ENCODE measurements around the gene SEMA4A. TPM values are rescaled to one million over a fixed set of nuclear protein-coding genes. Genes with fewer than 3 reads are reported as not detected.
A peak's percentile ranks its signal among the peaks of the same experiment; 100 is the strongest.
"Not testable (repeated sequence)": the region's sequence is repeated elsewhere in the genome, so short reads cannot be mapped to it uniquely, and the experiment has no call there.

SEMA4A gene
- total and polyA plus RNA-seq, 9 donors = 2.1 to 9.0 (median 3.7) TPM

- intact Hi-C loops (cut with DNase I) = no loop called here
- H3K27ac ChIP-seq = peak within 1 kb of the TSS; percentile 89 to 98
- no peaks in the 10 kb centered on the region for H3K36me3 ChIP-seq
- no peaks in the 10 kb centered on the region for H3K9me3 ChIP-seq
- peak; percentile 95 to 97 (median 96) for DNase-seq
- H3K4me3 ChIP-seq = peak within 1 kb of the TSS; percentile 59
- no peaks in the 10 kb centered on the region for H3K27me3 ChIP-seq
- peaks cover 5% of the 10 kb centered on the region for H3K4me1 ChIP-seq (ENCODE audit: insufficient read depth)
- 1% methylated on average over 54 to 61 of the region's 61 CpGs for WGBS, 3 donors
- TF ChIP-seq CTCF (IDR thresholded peaks at IDR 0.05) = no peak
- TF ChIP-seq EP300 (IDR thresholded peaks at IDR 0.05) = peak; percentile 65
- peak; percentile 65 for TF ChIP-seq POLR2A (IDR thresholded peaks at IDR 0.05)
Measured at GRCh38 chr1:156212833-156213643, 59.7 kb downstream of the SEMA4A start, which contains the start of gene PMF1. Gene PMF1 (plus strand): TSS chr1:156213007. CDS start chr1:156213016, 9 bp downstream.

GRCh38 chr1:156213644-156213966 is 60.2 kb downstream of the SEMA4A start:
- peak overlapping the region; percentile 89 to 98 for H3K27ac ChIP-seq
- WGBS, 3 donors = 4 to 8% (median 6%) methylated on average over 11 of the region's 11 CpGs
- no peaks in the 10 kb centered on the region for H3K9me3 ChIP-seq
- intact Hi-C loops (cut with DNase I) = no loop called here
- peaks cover 5% of the 10 kb centered on the region for H3K4me1 ChIP-seq (ENCODE audit: insufficient read depth)
- no peaks in the 10 kb centered on the region for H3K36me3 ChIP-seq
- TF ChIP-seq CTCF (IDR thresholded peaks at IDR 0.05) (no peak), EP300 (IDR thresholded peaks at IDR 0.05) (no peak), POLR2A (IDR thresholded peaks at IDR 0.05) (no peak)
- H3K4me3 ChIP-seq = peak overlapping the region; percentile 59
- H3K27me3 ChIP-seq = no peaks in the 10 kb centered on the region
- no peak for DNase-seq

GRCh38 chr1:156214024-156214748 is 60.8 kb downstream of the SEMA4A start:
- peak in 2 of 5 donors; percentile 35 to 39 for DNase-seq
- Histone ChIP-seq H3K4me3 (peak overlapping the region; percentile 59), H3K9me3 (no peaks in the 10 kb centered on the region), H3K4me1 (ENCODE audit: insufficient read depth) (peaks cover 5% of the 10 kb centered on the region), H3K36me3 (no peaks in the 10 kb centered on the region), H3K27ac (peak overlapping the region in 1 of 2 donors; percentile 89), H3K27me3 (no peaks in the 10 kb centered on the region)
- TF ChIP-seq EP300 (IDR thresholded peaks at IDR 0.05) (no peak), CTCF (IDR thresholded peaks at IDR 0.05) (no peak), POLR2A (IDR thresholded peaks at IDR 0.05) (no peak)
- intact Hi-C loops (cut with DNase I) = no loop called here
- WGBS, 3 donors = 73 to 80% (median 79%) methylated on average over 16 of the region's 16 CpGs

- intact Hi-C loops (cut with DNase I); H3K9me3 ChIP-seq; H3K27ac ChIP-seq; H3K4me1 ChIP-seq (ENCODE audit: insufficient read depth); H3K4me3 ChIP-seq; DNase-seq; H3K36me3 ChIP-seq; H3K27me3 ChIP-seq: not testable (repeated sequence)
- WGBS, 3 donors = 91 to 98% (median 97%) methylated on average over 55 of the region's 55 CpGs
Measured at GRCh38 chr1:156216361-156217086, 63.1 kb downstream of the SEMA4A start.
